ENCODE data around the gene ADGRV1.

DNA sequence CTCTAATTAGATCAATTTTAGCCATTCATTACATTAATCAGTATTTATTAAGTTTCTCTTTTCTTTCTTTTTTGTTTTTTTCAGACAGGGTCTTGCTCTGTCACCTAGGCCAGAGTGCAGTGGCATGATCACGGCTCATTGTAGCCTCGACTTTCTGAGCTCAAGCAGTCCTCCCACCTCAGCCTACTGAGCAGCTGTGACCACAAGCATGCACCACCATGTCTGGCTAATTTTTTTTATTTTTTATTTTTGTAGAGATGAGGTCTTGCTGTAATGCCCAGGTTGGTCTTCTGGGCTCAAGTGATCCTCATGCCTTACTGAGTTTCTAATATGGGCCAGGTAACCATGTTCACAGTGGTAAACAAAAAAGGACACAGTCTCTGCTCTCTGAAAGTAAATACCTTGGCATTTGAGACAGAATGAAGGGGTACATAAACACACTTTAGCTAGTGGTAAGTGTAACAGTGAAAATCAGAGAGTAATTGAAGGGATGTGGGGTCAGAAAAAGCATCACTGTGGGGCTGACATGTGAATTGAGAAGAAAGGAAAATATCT is 336.3 kb downstream of the ADGRV1 start:
- TF ChIP-seq POLR2A (IDR thresholded peaks at IDR 0.05; ENCODE audit: low read depth, low read length) (no peak), POLR2AphosphoS5 (IDR thresholded peaks at IDR 0.05; ENCODE audit: low read depth, low read length) (no peak)
